ENCODE data around the gene TNIP1. TPM values are rescaled to one million over a fixed set of nuclear protein-coding genes. Genes with fewer than 3 reads are reported as not detected.
A peak's percentile ranks its signal among the peaks of the same experiment; 100 is the strongest.

Gene TNIP1
- total RNA-seq, 1 donor from 2014 or later, result 37.1 TPM

- DNase-seq (ENCODE audit: low read depth, low spot score), result no peak
- Mint-ChIP-seq H3K36me3 (ENCODE audit: low read depth) (peaks cover 20% of the 10 kb centered on the region), H3K27ac (ENCODE audit: unreplicated experiment) (peak overlapping the region; percentile 60), H3K9me3 (no peaks in the 10 kb centered on the region), H3K27me3 (ENCODE audit: low read depth) (no peaks in the 10 kb centered on the region), H3K4me1 (no peaks in the 10 kb centered on the region), H3K4me3 (no peak overlapping the region)
- TF ChIP-seq, protein P1, sequence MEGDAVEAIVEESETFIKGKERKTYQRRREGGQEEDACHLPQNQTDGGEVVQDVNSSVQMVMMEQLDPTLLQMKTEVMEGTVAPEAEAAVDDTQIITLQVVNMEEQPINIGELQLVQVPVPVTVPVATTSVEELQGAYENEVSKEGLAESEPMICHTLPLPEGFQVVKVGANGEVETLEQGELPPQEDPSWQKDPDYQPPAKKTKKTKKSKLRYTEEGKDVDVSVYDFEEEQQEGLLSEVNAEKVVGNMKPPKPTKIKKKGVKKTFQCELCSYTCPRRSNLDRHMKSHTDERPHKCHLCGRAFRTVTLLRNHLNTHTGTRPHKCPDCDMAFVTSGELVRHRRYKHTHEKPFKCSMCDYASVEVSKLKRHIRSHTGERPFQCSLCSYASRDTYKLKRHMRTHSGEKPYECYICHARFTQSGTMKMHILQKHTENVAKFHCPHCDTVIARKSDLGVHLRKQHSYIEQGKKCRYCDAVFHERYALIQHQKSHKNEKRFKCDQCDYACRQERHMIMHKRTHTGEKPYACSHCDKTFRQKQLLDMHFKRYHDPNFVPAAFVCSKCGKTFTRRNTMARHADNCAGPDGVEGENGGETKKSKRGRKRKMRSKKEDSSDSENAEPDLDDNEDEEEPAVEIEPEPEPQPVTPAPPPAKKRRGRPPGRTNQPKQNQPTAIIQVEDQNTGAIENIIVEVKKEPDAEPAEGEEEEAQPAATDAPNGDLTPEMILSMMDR (conservative IDR thresholded peaks at IDR 0.05), result no peak
These were observed 49.3 kb downstream of the TNIP1 start for GRCh38 chr5:151031554-151031953.

DNA sequence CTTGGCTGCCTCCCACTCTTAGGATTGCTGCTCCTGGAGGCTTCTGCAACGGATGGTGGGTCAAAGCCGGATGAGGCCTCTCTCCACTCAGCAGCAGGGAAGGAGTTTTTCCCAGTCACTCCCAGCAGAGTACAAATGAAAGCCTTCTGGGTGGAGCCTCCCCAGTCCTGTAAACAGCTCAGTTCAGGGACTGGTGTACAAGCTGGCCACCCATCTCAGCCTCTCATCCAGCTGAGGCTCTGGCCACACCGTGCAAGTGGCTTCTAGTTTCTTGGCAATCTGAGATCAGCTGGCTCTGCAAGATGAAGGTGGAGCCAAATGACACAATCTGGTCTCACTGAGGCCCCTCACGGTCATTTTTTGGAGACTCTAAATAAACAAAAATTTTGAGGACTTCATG, 50.5 kb downstream of the TNIP1 start:
- Mint-ChIP-seq H3K27ac (ENCODE audit: unreplicated experiment) (no peak overlapping the region), H3K27me3 (ENCODE audit: low read depth) (no peaks in the 10 kb centered on the region), H3K36me3 (ENCODE audit: low read depth) (peaks cover 20% of the 10 kb centered on the region), H3K4me3 (no peak overlapping the region), H3K4me1 (no peaks in the 10 kb centered on the region), H3K9me3 (no peaks in the 10 kb centered on the region)
- no peak for DNase-seq (ENCODE audit: low read depth, low spot score)
- TF ChIP-seq, protein P1 (conservative IDR thresholded peaks at IDR 0.05), result no peak

- no peak for DNase-seq (ENCODE audit: low read depth, low spot score)
- Mint-ChIP-seq H3K4me1 (no peaks in the 10 kb centered on the region), H3K9me3 (no peaks in the 10 kb centered on the region), H3K4me3 (no peak overlapping the region), H3K27me3 (ENCODE audit: low read depth) (no peaks in the 10 kb centered on the region), H3K36me3 (ENCODE audit: low read depth) (peaks cover 20% of the 10 kb centered on the region), H3K27ac (ENCODE audit: unreplicated experiment) (no peak overlapping the region)
- TF ChIP-seq, protein P1 (conservative IDR thresholded peaks at IDR 0.05), result no peak
These were observed 50.8 kb downstream of the TNIP1 start for GRCh38 chr5:151030056-151030336.

DNA sequence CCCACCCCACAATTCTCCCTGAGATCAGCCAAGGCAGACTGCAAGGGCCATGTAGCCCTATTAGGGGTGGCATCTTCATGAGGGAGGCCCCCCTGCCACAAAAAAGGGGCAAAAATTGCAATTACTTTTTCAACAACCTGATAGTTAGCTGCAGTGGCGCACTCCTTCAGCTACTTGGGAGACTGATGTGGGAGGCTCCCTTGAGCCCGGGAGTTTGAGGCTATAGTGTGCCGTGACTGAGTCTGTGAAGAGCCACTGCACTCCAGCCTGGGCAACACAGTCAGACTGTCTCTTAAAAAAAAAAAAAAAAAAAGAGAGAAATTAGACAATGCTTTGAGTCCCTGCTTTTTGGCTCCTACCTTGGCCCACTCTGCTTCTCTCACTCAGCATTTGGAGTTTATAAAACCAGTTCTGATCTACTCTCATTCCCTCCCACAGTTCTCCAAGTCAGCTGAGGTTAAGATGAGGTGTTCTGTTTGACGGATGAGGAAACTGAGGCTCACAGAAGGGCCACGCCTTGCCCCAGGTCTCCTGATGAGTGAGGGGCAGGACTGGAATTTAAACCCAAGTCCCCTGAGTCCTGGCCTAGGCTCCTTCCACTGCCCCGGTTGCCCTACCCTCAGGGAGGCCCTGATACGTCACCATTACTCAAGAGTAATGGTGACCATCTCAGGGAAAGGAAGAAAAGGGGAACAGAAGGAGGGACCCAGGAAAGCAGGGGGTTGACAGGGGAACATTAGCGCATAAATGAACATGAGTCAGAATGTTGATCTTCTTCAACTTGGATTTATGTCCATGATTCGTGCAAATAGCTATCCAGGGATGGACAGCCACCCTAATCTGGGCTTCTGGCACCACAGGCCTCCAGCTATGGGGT, 51.4 kb downstream of the TNIP1 start:
- no peaks in the 10 kb centered on the region for H3K9me3 Mint-ChIP-seq
- no peak for DNase-seq (ENCODE audit: low read depth, low spot score)
- no peaks in the 10 kb centered on the region for H3K4me1 Mint-ChIP-seq
- H3K36me3 Mint-ChIP-seq (ENCODE audit: low read depth), result peaks cover 18% of the 10 kb centered on the region
- no peak overlapping the region for H3K27ac Mint-ChIP-seq (ENCODE audit: unreplicated experiment)
- H3K4me3 Mint-ChIP-seq, result no peak overlapping the region
- no peaks in the 10 kb centered on the region for H3K27me3 Mint-ChIP-seq (ENCODE audit: low read depth)
- TF ChIP-seq, protein P1 (conservative IDR thresholded peaks at IDR 0.05), result no peak

DNA sequence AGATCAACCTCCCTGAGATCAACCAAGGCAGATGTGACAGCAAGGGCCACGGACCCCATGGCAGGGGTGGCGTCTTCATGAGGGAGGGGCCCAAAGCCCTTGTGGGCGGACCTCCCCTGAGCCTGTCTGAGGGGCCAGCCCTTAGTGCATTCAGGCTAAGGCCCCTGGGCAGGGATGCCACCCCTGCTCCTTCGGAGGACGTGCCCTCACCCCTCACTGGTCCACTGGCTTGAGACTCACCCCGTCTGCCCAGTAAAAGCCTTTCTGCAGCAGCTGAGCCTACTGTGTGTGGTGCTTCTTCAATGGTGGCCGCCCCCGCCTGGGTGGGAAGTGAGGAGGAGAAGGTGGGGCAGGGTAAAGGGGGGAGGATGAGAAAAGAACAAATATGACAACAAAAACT, 52.1 kb downstream of the TNIP1 start:
- peak overlapping the region; percentile 72 for H3K27ac Mint-ChIP-seq (ENCODE audit: unreplicated experiment)
- no peaks in the 10 kb centered on the region for H3K9me3 Mint-ChIP-seq
- no peak overlapping the region for H3K4me3 Mint-ChIP-seq
- peaks cover 12% of the 10 kb centered on the region for H3K36me3 Mint-ChIP-seq (ENCODE audit: low read depth)
- H3K27me3 Mint-ChIP-seq (ENCODE audit: low read depth), result no peaks in the 10 kb centered on the region
- no peaks in the 10 kb centered on the region for H3K4me1 Mint-ChIP-seq
- TF ChIP-seq, protein P1 (conservative IDR thresholded peaks at IDR 0.05), result no peak
- DNase-seq (ENCODE audit: low read depth, low spot score), result no peak

Data from neural crest cell (in vitro differentiated cells).